IPS DF 6.9 (cell line): ENCODE results near the gene TENM4.

Source experiments
- DNase-seq: peaks from one replicate; pipeline ENCODE4 v3.0.0-alpha.2; 2013; ENCODE audit warnings: low read depth, low spot score
- H3K27ac ChIP-seq: one replicate; pipeline ENCODE4 v1.5.1; 2013; ENCODE audit warnings: low read length, control low read depth
- H3K27me3 ChIP-seq: 2 replicates; pipeline ENCODE4 v1.6.1; 2013; ENCODE audit warnings: mild to moderate bottlenecking, low read length; ENCODE audit not compliant: control insufficient read depth, insufficient read depth
- H3K36me3 ChIP-seq: 2 replicates; pipeline ENCODE4 v1.6.1; 2013; ENCODE audit warnings: low read length; ENCODE audit not compliant: control insufficient read depth, insufficient read depth
- H3K4me1 ChIP-seq: 2 replicates; pipeline ENCODE4 v1.6.1; 2013; ENCODE audit warnings: low read length; ENCODE audit not compliant: control insufficient read depth, insufficient read depth
- H3K4me3 ChIP-seq: 2 replicates; pipeline ENCODE4 v1.5.1; 2013; ENCODE audit warnings: mild to moderate bottlenecking, low read length
- H3K9me3 ChIP-seq: 2 replicates; pipeline ENCODE4 v1.6.1; 2013; ENCODE audit warnings: low read length, inconsistent platforms; ENCODE audit not compliant: control insufficient read depth, insufficient read depth
- WGBS: extraction: QIAGEN DNeasy Blood & Tissue Kit; methylation state at CpG from one replicate; pipeline ENCODE4 v1.1.7; 2013; ENCODE audit warnings: mixed read lengths, missing lambda C conversion rate; ENCODE audit not compliant: insufficient read length, insufficient coverage; 5-methylcytosine and 5-hydroxymethylcytosine counted together

TENM4 gene

DNA sequence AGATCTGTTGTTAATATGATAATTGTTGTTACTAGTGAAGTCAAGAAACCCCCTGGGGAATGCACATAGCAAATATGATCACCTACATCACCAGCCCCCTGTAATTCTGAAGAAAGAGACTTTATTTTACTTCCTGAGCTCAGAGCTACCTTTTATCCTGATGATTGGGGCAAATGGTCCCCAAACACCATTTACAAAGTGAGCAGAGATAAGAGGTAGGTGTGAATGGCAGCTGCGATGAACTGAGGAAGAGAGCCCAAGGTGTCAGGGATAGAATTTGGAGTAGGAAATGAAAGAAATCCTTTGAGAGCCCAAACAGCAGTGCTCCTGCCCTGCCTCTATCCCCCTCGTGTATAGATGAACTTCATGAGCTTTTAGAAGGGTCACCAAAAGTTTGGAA, 69.1 kb downstream of the TENM4 start:
- Histone ChIP-seq H3K27me3 (no peaks in the 10 kb centered on the region), H3K4me3 (no peak overlapping the region), H3K27ac (no peak overlapping the region), H3K4me1 (peaks cover 6% of the 10 kb centered on the region), H3K36me3 (no peaks in the 10 kb centered on the region), H3K9me3 (no peaks in the 10 kb centered on the region)
- no peak for DNase-seq
- WGBS, result no CpG with 5 or more reads among the region's 2 CpGs

GRCh38 chr11:79371152-79371551, 69.7 kb downstream of the TENM4 start:
- WGBS, result no CpG with 5 or more reads among the region's 1 CpG
- no peaks in the 10 kb centered on the region for H3K27me3 ChIP-seq
- peaks cover 5% of the 10 kb centered on the region for H3K4me1 ChIP-seq
- H3K4me3 ChIP-seq, result no peak overlapping the region
- H3K36me3 ChIP-seq, result no peaks in the 10 kb centered on the region
- H3K27ac ChIP-seq, result no peak overlapping the region
- no peaks in the 10 kb centered on the region for H3K9me3 ChIP-seq
- DNase-seq, result no peak

GRCh38 chr11:79369055-79369454, 71.8 kb downstream of the TENM4 start:
- Histone ChIP-seq H3K4me1 (no peaks in the 10 kb centered on the region), H3K36me3 (no peaks in the 10 kb centered on the region), H3K27ac (no peak overlapping the region), H3K27me3 (no peaks in the 10 kb centered on the region), H3K4me3 (no peak overlapping the region), H3K9me3 (no peaks in the 10 kb centered on the region)
- WGBS, result no CpG with 5 or more reads among the region's 5 CpGs
- no peak for DNase-seq

- DNase-seq, result no peak
- H3K27ac ChIP-seq, result no peak overlapping the region
- no peaks in the 10 kb centered on the region for H3K9me3 ChIP-seq
- no peaks in the 10 kb centered on the region for H3K27me3 ChIP-seq
- WGBS, result no CpG with 5 or more reads among the region's 4 CpGs
- no peaks in the 10 kb centered on the region for H3K36me3 ChIP-seq
- no peaks in the 10 kb centered on the region for H3K4me1 ChIP-seq
- no peak overlapping the region for H3K4me3 ChIP-seq
These were observed 73.0 kb downstream of the TENM4 start for GRCh38 chr11:79367844-79368243.

GRCh38 chr11:79366218-79366617, 74.6 kb downstream of the TENM4 start:
- Histone ChIP-seq H3K27ac (no peak overlapping the region), H3K9me3 (no peaks in the 10 kb centered on the region), H3K4me3 (no peak overlapping the region), H3K36me3 (no peaks in the 10 kb centered on the region), H3K4me1 (no peaks in the 10 kb centered on the region), H3K27me3 (no peaks in the 10 kb centered on the region)
- WGBS, result no CpG with 5 or more reads among the region's 2 CpGs
- no peak for DNase-seq

DNA sequence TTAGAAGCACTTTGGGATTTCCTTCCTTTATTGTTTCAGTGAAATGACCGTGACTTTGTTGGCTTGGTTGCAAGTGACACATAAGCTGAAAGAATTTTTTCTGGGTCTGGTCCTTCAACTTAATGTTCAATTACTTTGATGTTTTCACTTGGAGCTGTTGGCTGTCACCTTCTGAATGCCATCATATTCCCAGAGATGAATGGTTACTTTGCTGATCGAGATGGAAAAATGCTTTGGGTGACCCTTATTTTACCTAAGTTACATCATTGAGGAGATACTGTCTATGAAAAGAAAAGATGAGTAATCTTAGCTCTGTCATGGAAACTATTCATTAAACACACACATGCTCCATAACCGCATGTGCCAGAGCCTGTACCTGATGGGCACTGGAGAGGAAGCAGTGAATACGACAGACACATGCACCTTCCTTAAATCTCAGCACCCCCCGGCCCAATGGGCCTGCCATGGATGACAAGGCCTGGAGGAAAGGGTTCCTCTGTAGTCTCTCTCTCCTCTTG, 76.9 kb downstream of the TENM4 start:
- no CpG with 5 or more reads among the region's 5 CpGs for WGBS

DNA sequence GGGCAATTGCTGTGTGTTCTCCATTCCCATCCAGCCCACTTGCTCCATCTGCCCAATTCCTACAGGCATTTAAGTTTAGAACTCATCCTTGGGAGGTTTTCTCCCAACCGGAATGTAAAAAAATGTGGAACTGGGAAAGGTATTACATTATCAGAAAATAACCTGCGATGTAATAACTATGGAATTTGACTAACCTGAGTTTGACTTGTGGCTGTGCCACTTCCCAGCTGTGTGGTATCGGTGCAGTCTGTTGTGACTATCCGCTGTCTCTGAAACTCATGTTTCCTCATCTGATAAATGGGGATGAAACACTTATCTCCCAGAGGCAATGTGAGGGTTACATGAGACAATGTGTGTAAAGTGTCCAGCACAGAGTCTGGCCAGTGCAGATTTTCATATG, 77.6 kb downstream of the TENM4 start:
- no peaks in the 10 kb centered on the region for H3K27me3 ChIP-seq
- no peaks in the 10 kb centered on the region for H3K36me3 ChIP-seq
- H3K27ac ChIP-seq, result no peak overlapping the region
- no CpG with 5 or more reads among the region's 4 CpGs for WGBS
- H3K9me3 ChIP-seq, result no peaks in the 10 kb centered on the region
- no peak overlapping the region for H3K4me3 ChIP-seq
- H3K4me1 ChIP-seq, result no peaks in the 10 kb centered on the region
- no peak for DNase-seq

More for the DNA sequence above, 76.9 kb downstream of the TENM4 start:
- DNase-seq, result no peak
- H3K27ac ChIP-seq, result no peak overlapping the region
- H3K4me1 ChIP-seq, result no peaks in the 10 kb centered on the region
- no peaks in the 10 kb centered on the region for H3K36me3 ChIP-seq
- H3K27me3 ChIP-seq, result no peaks in the 10 kb centered on the region
- H3K4me3 ChIP-seq, result no peak overlapping the region
- no peaks in the 10 kb centered on the region for H3K9me3 ChIP-seq

DNA sequence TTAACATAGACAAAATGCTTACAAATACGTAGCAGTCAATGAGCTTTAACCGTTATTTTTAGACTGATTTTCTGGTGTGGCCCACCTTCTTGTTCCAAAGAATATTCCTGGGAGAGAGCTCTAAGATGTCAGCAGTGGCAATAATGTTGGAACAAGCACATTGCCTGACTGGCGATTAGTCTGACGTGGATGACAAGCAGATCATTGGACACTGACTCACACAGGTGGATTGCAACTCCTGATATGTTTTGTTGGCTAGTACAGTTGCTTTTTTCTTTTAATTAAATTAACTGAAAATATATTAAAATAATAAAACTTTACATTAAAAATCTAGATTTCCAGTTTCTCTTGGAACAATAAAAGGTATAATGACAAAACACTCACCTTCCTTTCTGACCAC, 78.0 kb downstream of the TENM4 start:
- no peaks in the 10 kb centered on the region for H3K4me1 ChIP-seq
- DNase-seq, result no peak
- H3K27ac ChIP-seq, result no peak overlapping the region
- H3K27me3 ChIP-seq, result no peaks in the 10 kb centered on the region
- no peaks in the 10 kb centered on the region for H3K36me3 ChIP-seq
- no CpG with 5 or more reads among the region's 4 CpGs for WGBS
- no peaks in the 10 kb centered on the region for H3K9me3 ChIP-seq
- H3K4me3 ChIP-seq, result no peak overlapping the region

DNA sequence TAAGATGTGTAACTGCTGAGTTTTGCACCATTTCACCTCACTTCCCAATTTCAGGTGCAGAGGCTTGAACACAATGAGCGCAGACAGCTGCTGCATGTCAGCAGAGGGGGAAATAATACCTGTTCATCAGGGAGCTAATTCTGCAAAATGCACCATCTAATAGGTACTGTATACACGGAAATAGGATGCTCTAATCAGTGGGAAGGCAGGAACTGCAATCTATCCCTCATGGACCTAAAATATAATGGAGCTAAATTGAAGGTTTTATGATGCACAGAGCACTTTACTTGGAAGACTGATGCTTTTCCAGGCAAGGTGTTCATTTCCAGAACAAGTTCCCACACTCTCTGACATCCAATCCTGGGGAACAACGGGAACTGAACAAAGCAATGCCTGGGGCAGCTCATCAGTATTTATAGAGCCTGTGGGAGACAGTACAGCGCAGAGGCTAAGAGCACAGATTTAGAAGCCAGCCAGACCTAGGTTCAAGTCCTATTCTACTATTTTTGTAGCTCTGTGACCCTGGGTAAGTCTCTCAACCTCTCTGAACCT, 78.5 kb downstream of the TENM4 start:
- no peak overlapping the region for H3K27ac ChIP-seq
- H3K27me3 ChIP-seq, result no peaks in the 10 kb centered on the region
- no peaks in the 10 kb centered on the region for H3K9me3 ChIP-seq
- no peak for DNase-seq
- H3K36me3 ChIP-seq, result no peaks in the 10 kb centered on the region
- H3K4me3 ChIP-seq, result no peak overlapping the region
- H3K4me1 ChIP-seq, result no peaks in the 10 kb centered on the region
- no CpG with 5 or more reads among the region's 4 CpGs for WGBS

DNA sequence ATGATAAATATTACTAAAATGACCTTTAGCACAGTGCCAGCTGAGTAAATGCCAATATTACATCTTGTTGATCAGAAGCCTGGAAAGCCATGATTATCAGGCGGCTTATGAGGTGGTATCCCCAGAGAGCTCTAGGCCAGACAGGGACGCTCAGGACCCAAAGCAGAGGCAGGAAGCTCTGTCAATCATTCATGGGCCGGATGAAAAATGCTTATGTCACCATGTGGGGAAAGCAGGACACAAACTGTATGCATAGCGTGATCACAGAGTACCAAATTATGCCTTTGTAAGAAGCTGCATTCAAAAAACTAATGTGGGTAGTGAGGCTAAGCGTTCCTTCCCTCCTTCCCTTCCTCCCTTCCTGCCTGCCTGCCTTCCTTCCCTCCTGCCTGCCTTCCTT, 82.6 kb downstream of the TENM4 start:
- no peak overlapping the region for H3K27ac ChIP-seq
- no peaks in the 10 kb centered on the region for H3K36me3 ChIP-seq
- H3K27me3 ChIP-seq, result no peaks in the 10 kb centered on the region
- H3K4me1 ChIP-seq, result no peaks in the 10 kb centered on the region
- WGBS, result no CpG with 5 or more reads among the region's 5 CpGs
- no peaks in the 10 kb centered on the region for H3K9me3 ChIP-seq
- no peak overlapping the region for H3K4me3 ChIP-seq
- no peak for DNase-seq

DNA sequence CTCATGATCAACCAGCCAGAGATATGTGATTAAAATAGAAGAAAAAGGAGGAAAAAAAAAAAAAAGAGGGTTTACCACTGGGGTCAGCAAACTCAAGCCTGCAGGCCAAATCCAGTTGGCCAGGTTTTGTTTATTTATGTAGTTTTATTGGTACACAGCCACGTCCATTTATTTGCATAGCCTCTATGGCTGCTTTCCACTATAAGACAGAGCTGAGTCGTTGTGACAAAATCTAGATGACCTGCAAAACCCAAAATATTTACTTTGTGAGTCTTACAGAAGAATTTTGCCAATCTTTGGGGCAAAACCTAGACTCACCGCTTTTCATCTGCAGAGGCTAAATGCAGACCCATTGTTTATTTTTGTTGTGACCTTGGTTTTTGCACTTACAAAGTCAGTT, 87.1 kb downstream of the TENM4 start:
- Histone ChIP-seq H3K27me3 (no peaks in the 10 kb centered on the region), H3K27ac (no peak overlapping the region), H3K4me3 (no peak overlapping the region), H3K9me3 (no peaks in the 10 kb centered on the region), H3K4me1 (no peaks in the 10 kb centered on the region), H3K36me3 (no peaks in the 10 kb centered on the region)
- no peak for DNase-seq
- WGBS, result no CpG with 5 or more reads among the region's 3 CpGs
